Stimulated activated CD8-positive, alpha-beta memory T cell treated with anti-CD3 and anti-CD28 coated beads, Interleukin-12 subunit alpha, Interleukin-12 subunit beta, amount 100 ng/mL, for 24 hours (primary cell): ENCODE data around the gene CCM2.

Source experiments
- DNase-seq: peaks from one replicate; pipeline ENCODE4 v3.0.0-alpha.2; 2020; ENCODE audit errors: extremely low read depth

CCM2 gene

DNA sequence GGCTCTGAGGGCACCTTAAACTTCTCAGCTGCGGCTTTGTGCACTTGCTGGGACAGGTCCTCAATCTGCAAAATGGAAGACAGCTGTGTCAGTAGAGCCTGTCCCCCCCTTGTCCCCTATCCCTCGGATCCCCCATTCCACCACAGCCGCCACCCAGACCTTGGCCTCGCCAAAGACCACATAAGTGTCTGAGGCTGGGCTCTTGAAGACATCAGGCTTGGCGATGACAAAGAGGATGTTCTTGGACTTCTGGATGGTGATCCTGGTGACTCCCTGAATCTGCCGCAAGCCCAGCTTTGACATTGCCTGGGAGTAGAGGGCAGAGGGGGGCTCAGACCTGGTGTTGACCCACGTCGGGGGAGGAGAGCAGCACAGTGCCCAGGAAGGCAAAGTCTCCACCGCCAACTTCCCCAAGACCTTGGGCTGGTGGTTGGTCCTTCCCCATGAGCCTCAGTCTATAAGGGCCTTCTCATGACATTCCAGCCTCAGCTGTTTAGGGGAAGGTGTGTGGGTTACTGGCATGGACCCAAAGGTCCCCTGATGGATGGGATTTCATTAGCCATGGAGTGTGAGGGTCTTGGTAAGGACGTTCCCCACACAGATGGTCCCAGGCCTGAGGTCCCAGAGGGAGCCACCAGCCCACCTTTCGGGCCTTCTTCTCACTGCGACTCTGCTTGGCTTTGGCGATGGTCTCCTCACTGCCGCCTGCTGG, 81.1 kb downstream of the CCM2 start:
- DNase-seq: no peak

DNA sequence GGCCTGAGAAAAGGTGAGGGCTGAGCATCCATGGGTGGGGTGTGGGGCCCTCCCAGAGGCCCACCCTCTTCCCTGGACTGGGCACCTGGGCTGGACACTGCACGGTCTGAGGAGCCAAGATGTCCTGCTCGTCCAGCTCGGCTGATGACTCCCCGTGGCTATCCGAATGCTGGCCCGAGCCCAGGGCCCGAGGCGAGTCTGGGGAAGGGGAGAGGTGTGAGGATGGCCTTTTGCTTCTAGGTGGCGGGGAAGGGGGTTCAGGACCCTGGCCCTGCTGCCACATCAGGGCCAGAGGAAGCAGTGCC, 81.6 kb downstream of the CCM2 start:
- no peak for DNase-seq

DNA sequence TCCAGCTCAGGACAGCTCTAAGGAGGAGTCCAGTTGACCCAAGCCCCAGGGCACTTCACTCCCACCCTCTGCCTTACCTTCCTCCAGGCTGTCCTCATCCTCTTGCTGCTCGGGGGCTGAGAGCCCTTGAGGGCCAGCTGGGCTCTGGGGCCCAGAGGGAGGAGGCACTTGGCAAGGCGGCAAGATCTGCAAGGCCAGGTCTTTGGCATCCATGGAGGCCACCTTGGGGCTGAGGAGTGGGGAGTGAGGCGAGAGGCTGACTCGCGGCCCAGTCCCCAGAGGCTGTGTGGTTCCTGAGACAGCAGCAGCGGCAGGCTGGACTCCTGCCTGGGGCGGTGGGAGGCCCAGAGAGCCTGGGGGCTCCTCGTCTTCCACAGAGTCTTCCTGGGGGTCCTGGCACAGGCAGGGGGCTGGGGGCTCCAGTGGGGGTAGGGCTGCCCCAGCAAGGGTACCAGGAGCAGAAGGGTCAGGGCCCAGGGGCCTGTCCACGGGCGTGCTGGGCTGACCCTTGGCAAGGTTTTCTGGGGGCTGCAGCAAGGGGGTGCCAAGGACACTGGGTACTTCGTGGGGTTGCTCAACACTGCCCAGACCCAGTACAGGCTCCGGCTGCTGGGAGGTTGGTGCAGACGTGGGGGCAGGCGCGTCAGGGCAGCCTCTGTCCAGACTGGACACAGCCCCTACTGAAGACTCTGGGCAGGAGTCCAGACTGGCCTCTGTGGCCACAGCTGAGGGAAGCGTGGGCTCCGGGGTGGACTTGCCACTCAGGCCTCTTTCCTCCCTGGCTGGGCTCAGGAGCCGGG, 82.2 kb downstream of the CCM2 start:
- DNase-seq: no peak

DNA sequence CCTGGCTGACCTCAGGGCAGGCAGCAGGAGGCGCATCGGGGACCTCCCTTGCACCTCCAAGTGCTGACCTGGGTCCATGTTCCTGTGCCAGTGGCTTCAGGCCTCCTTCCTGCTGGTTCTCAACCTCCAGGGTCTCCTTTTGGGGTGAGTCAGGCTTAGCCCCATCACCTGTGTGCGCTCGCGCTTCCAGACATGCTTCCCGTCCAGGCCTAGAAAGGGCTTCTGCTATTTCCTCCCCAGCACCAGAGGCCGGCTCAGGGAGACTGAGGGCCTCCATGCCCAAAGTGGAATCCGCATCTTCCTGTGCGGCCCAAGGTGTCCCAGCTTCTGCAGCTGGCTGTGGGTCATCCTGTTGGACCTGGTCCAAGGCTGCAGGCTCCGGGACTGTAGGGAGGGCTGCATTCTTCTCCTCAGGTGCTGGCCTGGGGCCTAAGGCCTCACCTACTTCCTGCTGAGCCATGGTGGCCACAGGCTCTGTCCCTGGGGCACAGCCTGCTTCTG, 82.9 kb downstream of the CCM2 start:
- no peak for DNase-seq

DNA sequence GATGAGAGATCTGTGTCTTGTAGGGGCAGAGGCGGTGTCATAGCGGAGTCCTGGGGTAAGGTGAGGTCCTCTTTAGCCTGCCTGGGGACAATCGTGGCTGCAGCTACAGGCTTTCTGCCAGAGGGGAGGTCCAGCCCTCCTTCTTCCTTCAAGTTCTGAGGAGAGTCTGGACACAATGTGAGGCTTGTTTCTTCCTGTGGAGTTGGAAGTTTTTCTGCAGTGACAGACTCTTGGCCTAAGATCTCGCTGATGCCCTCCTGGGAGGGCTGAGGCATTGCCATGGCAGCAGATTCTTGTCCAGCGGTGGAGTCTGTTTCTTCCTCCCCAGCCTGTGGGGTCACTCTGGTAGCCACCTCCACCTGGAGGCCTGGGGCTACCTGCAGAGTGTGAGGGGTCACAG, 84.3 kb downstream of the CCM2 start:
- DNase-seq: no peak

DNA sequence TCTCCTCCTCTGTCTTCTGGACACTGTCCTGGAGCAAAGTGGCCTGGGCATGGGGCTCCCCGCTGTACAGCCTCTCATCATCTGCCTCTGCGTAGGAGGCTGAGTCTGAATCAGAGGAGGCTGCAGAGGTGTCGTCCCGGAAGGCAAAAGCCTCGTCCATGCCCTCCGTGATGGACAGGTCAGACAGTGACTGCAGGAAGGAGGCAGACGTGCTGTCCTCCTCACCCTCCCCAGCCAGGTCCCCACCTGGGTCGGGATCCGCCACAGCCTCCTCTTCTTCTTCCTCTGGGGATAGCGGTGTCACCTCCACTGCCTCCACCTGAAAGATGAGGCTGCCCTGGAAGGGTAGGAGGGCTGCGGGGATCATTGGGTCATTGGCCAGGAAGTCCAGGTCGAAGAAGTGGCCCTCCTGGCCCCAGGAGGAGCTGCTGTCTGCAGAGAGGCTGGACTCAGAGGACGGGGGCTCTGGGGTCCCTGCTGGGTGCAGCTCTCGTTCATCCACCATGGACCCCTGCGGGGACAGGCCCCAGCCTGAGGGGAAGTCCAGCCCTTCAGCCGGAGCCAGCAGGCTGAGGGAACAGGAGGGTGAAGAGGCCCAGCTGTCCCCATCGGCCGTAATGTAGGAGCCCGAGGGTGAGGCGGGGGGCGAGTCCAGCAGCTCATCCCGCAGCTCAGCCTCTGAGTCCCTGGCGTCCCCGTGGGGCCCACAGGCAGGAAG, 85.1 kb downstream of the CCM2 start:
- no peak for DNase-seq

DNA sequence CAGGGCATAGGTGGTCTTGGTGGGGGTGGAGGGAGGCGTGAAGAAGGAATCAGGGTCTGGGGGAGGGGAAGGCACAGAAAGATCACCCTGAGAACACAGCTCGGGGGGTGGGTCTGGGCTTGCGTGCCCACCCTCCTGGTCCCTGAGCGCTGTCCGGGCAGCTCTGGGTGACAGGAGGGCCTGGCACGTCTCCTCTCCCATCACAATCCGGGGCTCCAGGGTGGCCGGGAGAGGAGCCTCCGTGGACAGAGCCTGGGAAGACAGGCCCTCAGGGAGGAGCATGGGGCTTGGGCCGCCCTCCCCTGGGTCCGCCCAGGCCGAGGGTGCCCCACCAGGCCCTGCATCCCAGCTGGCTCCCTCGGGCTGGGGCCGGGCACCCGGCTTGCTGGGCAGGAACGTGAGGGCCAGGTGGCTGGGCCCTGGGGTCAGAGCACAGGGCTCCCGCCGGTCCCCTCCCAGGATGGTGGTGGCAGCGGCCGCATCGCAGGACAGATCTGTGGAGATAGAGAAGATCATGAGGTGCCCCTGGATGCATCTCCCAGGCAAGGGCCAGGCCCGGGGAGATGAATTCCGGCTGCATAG, 85.7 kb downstream of the CCM2 start:
- DNase-seq: no peak

DNA sequence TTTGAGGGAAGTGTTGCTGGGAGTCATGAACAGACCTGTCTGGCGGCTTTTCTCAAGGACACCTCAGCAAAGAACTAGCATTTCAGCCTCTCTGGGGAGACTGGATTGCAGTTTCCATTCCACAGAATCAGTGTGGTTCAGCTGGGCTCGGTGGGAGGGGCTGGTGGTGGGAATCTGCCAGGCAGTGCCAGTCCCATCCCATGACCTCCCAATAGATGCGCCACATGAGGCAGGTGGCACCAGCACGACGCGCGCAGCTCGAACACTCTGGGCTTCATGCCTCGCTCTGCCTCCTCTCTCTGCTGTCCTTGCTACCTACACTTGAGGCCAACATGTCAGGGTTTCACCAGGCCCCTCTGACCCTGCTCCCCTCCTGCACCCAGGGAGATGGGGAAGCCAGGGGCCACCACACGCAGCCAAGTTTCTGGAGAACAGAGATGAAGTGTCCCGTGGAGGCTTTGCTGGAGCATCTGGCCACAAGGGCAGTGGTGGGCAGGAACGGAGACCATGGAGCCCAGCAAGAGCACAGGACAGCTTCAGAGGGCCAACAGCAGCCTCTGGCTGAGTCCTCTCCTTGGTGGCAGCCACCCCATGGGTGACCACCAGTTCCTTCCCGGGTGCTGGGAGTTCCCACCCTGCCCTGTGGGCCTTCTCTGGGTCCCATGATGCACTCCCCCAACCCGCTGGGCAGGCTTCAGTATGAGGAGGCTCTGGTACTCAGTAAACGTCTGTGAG, 86.5 kb downstream of the CCM2 start:
- DNase-seq: no peak

DNA sequence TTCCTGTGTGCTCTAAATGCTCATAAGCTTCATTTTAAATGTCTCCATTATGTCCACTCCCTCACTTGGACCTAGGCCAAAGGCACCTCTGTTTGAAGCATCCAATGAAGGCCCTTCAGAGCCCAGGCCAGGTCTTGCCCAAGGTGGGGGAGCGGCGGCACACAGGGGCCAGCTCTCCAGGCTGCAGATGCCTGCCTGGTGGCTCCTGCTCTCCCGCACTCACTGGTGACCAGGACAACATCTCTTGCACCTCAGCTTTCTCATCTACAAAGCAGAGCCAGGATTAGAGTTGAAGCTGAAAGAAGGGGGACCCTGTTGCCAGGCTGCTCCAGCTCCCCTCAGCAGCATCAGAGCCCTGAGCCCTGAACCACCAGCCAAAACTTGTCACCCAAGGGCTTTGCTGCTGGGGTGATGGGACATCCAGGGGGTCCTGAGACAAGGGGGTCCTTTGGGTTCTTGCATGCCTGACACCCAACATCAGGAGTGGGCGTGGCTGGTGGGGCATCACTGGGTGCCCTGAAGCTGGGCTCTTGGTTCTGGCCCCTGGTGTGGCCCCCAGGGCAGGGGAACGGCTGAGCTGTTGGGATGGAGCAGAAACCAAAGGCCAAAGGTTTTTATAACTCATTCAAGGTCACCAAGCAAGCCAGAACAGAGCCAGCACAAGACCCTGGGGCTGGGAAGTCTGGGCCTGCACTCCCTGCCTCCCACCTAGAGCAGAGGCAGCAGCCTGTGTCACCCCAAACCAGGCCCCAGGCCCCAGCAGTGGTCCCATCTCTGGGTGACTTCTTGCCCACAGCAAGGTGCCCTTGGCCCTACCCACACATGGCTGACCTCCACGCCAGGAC, 87.5 kb downstream of the CCM2 start:
- DNase-seq: no peak

DNA sequence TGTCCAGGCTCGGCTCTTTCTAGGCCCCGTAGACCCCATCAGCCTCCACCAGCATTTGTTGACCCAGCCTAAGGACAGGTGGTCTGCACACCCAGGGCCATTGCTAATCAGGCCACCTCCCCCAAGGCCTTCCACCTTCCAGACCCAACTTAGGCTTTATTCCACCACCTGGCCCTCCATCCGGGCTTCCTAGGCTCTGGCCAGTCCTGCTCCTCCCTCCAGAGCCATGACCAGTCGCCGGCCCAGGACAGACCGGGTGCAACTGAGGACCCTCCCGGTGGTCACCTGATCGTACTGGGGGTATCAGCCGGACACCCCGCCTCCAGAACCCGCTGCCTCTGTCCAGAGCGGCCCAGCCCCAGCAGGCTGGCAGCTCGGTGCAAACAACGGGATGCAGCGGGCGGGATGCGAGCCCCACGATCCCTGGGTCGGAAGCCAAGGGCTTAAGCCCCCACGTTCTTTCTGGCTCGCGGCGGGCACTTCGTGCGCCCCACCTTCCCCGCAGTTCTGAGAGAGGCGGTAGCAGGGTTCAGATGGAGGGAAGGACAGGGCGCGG, 88.2 kb downstream of the CCM2 start:
- no peak for DNase-seq

DNA sequence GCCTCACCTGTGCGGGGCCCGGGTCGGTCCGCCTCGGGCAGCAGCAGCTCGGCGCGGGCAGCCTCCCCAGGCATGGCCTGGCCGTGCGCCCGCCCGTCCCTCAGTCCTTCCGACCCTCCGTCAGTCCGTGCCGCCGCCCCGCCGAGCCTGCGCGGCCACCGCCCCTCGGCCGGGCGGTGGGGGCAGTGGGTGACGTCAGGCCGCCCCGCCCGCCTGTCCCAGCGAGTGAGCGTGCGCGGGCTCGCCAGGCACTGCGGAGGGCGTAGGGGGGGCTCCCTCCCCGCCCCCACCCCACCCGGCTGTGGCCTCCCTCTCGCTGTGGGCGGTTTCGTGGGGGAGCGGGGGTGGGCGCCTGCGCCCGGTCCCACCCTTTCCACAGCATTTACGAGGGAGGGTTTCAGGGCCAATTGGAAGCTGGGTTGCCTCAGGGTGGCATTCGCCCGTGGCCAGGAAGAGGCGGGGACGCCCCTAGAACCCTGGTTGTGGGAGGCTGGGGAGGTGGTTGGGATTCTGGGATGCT, 88.9 kb downstream of the CCM2 start, which contains the start of gene NACAD:
NACAD (minus strand) TSS at position 149 of the 520 bp plus-strand sequence; CDS start at position 74, 75 bp downstream.
- no peak for DNase-seq

DNA sequence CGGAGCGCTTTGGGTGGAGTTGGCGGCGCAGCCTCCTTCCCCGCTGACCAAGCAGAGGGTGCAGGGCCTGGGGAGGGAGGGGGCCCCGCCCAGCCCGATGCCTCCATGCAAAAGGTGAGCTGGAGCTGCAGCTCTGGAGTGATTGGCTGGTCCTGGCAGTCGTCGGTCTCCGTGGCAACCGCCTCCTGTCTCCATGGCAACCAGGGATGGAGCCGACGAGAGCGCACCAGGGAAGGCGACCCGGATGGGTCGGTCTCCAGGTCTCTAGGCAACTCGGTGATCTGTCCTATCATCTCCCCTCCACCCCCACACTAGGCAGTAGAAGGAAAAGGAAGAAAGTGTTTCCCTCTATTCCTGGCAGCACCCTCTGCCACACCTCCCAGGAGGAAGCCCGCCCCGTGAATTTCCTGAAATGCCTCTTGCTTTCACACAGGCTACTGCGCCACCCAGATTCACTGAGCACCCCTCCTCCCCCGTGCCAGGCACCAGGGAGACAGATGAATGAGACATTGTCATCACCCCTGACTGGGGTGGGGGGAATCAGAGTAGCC, 89.4 kb downstream of the CCM2 start:
- no peak for DNase-seq

DNA sequence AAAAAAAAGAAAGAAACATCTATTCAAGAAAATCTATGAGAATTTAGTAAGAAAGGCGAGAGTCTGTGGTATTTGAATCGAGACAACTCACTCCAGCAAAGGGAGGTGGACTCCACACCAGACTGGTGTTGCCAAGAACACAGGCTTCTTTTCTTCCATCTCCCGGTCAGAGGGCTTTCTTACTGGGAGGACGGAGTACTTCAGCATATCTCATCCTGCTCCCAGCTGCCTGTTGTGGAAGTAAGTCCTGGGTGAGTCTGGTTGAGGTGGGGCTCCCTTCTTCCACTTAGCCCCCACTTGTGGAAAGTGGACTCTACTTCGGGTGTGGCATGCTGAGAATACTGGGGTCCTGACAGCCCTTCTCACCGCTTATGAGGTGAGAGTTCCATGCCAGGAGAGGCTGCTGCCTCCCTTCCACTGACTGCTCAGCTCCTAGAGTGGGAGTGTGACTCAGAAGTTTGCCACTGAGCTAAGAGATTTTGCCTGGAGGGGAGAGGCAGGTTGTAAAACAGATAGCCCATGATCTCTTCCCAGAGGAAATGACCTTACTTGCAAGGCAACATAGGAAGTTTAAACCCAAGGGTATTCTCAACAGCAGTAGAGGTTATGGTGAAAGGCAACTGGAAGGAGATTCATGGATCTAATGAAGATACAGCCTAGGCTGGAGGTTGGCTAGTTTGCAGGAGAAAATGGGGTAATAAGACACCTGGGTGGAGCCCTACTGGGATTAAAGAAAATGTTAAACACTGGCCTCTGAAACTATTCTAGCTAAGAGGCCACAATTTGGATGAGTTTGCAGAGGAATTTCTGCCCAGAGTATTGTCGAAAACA, 92.3 kb downstream of the CCM2 start:
- DNase-seq: no peak

DNA sequence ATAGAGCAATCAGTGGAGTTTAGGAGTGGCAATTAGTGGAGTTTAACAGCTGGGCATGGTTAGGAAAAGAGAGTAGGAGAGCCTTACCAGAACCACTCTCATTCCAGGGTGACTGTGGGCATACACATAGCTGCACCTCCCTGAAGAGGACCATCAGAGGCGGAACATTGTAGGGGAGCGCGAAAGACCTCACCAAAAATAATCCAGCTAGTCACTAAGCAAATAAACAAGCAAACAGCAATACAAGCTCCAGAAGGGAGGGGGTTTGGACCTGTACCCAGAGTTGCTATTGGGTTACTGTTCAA, 92.9 kb downstream of the CCM2 start:
- no peak for DNase-seq

DNA sequence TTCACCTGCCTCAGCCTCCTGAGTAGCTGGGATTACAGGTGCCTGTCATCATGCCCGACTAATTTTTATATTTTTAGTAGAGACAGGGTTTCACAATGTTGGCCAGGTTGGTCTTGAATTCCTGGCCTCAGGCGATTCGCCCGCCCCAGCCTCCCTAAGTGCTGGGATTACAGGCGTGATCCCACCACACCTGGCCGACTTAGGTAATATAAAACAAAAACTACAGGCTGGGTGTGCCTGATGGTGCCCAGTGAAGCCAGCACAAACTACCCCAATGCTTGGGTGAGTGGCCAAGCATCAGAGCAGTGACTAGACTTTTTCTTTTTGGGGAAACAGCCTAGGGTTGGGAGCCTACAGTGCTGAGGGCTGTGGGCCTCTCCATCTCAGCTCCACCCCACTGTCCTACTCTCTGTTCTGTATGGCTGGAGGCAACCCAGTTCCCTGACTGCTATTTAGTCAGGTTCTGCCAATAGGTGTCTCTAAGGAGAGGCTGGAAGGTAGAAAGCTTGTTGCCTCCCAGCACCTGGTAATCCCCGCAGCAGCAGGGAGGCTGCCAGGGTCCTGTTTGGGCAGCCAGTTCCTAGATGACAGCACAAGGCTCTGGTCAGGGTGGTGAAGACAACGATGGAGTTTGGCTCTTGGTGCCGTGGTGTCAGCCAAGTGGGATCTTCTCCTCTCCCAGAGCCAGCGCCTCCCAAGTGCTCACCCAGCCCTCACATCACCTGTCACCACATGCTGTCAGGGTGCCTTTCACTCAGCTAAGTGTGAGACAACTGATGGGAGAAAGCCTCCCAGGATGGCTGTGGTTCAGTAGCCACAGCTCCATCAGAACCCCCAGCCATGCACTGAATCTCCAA, 99.2 kb downstream of the CCM2 start:
- DNase-seq: no peak

DNA sequence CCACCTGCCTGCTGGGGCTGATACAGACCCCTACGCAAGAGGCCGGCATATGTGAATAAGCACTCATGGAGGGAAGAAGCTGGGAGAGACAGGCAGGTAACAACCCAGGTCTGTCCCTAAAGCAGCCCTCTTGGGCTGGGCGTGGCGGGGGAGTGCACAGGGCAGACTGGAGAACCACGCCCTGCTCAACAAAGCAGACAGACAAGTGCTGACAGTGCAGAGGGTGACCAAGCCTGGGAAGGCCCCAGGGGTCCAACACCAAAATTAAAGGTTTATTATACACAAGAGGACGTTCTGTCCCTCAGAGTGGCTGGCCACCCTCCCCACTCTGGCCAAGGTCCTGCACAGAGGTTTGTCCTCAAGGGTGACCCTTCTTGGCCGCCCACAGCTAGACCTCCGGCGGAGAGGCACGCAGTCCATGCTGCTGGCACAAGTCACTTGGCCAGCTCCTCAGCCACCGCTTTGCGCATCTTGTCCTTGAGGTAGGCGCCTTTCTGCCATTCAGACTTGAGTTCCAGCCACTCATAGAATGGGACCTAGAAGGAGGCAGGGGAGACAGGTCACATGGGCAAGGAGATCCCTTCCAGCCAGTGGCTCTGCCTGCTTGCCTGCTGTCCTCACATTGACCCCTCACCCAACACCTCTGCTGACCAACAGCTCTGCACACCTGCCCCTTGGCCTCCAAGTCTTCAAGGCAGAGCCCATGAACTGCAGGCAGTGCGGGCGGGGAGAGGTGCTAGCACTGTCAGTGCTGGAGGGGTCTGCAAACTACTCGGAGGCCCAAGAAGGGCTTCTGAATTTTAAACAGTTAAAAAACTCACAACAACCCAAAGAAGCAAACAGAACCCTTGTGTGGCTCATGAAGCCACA, 100.1 kb downstream of the CCM2 start:
- DNase-seq: no peak
